Keratinocyte (primary cell): ENCODE data around the gene GPATCH1.

Experiments
- CTCF ChIP-seq, 3 experiments: IDR thresholded peaks in 1 of 3; conservative IDR thresholded peaks in 1 of 3; optimal IDR thresholded peaks in 1 of 3; 2 replicates in 2 of 3; 3 replicates in 1 of 3; pipeline versions ENCODE3 to v1.5.1; 2011; ENCODE audit warnings: low read length in 3 of 3, mild to moderate bottlenecking in 3 of 3, moderate library complexity in 2 of 3, control low read depth in 1 of 3, inconsistent platforms in 1 of 3; ENCODE audit not compliant: insufficient read depth in 2 of 3; ENCODE audit errors: extremely low read depth in 1 of 3
- EZH2 ChIP-seq: IDR thresholded peaks from one replicate; pipeline ENCODE4 v1.6.1; 2012; ENCODE audit warnings: inconsistent platforms, mild to moderate bottlenecking, low read length, moderate library complexity

GRCh38 chr19:33110137-33110910, 29.3 kb downstream of the GPATCH1 start:
- TF ChIP-seq CTCF (optimal IDR thresholded peaks at IDR 0.05 in 1 of 3, IDR thresholded peaks at IDR 0.05 in 1 of 3, conservative IDR thresholded peaks at IDR 0.05 in 1 of 3; ENCODE audit: extremely low read depth in 1 of 3, insufficient read depth in 2 of 3, low read length in 3 of 3) (no peak), EZH2 (no peak)
